HepG2 (cell line): ENCODE measurements around the gene MLX. TPM values are rescaled to one million over a fixed set of nuclear protein-coding genes. Genes with fewer than 3 reads are reported as not detected.

Experiments used
- HDAC1 ChIP-seq: sonication (generic); formaldehyde crosslinking; IDR thresholded peaks from 2 replicates; pipeline ENCODE4 v1.5.1; 2020; ENCODE audit warnings: mild to moderate bottlenecking, missing genetic modification reagents
- HNRNPH1 ChIP-seq: fragments of 200-400 bp; formaldehyde crosslinking; optimal IDR thresholded peaks from 2 replicates; pipeline ENCODE3; 2017; ENCODE audit warnings: mild to moderate bottlenecking, low read depth, low read length
- KLF12 ChIP-seq: sonication (generic); formaldehyde crosslinking; IDR thresholded peaks from 2 replicates; pipeline ENCODE4 v1.4.0; 2020; ENCODE audit warnings: missing genetic modification reagents, borderline replicate concordance
- KLF16 ChIP-seq, 2 experiments: sonication (generic) in 1 of 2; formaldehyde crosslinking in 1 of 2; IDR thresholded peaks; 2 replicates each; pipeline versions ENCODE4 v1.6.1 to v1.8.0; 2016 to 2023; ENCODE audit warnings: missing genetic modification reagents in 2 of 2, missing compliant biosample characterization in 1 of 2
- MTF2 ChIP-seq: sonication (generic); formaldehyde crosslinking; IDR thresholded peaks from 2 replicates; pipeline ENCODE4 v1.5.0; 2020; ENCODE audit warnings: missing genetic modification reagents, borderline replicate concordance
- MXI1 ChIP-seq: IDR thresholded peaks from 3 replicates; pipeline ENCODE4 v1.6.1; 2012; ENCODE audit warnings: low read depth, low read length, inconsistent platforms, borderline replicate concordance
- PCBP1 ChIP-seq: fragments of 200-400 bp; formaldehyde crosslinking; IDR thresholded peaks from 2 replicates; pipeline ENCODE4 v1.6.1; 2017; ENCODE audit warnings: mild to moderate bottlenecking, low read depth, low read length, borderline replicate concordance
- PTBP1 ChIP-seq: fragments of 200-400 bp; formaldehyde crosslinking; IDR thresholded peaks from 2 replicates; pipeline ENCODE4 v1.6.1; 2018; ENCODE audit warnings: low read length, low read depth; ENCODE audit not compliant: poor library complexity, severe bottlenecking
- RBFOX2 ChIP-seq: fragments of 200-400 bp; formaldehyde crosslinking; IDR thresholded peaks from 2 replicates; pipeline ENCODE4 v1.6.1; 2017; ENCODE audit warnings: low read depth, mild to moderate bottlenecking, low read length
- RBM39 ChIP-seq: fragments of 200-400 bp; formaldehyde crosslinking; IDR thresholded peaks from one replicate; pipeline ENCODE4 v1.6.1; 2018; ENCODE audit warnings: antibody characterized with exemption, mild to moderate bottlenecking, low read depth, low read length; ENCODE audit not compliant: poor library complexity, severe bottlenecking
- SP4 ChIP-seq: sonication (generic); formaldehyde crosslinking; IDR thresholded peaks from 2 replicates; pipeline ENCODE4 v1.8.1; 2023; ENCODE audit warnings: mild to moderate bottlenecking, missing genetic modification reagents
- ZNF333 ChIP-seq: sonication (generic); formaldehyde crosslinking; IDR thresholded peaks from 2 replicates; pipeline ENCODE4 v1.4.0; 2020; ENCODE audit warnings: mild to moderate bottlenecking, missing genetic modification reagents, borderline replicate concordance
- ZNF713 ChIP-seq: sonication (generic); formaldehyde crosslinking; IDR thresholded peaks from 2 replicates; pipeline ENCODE4 v1.4.0; 2020; ENCODE audit warnings: mild to moderate bottlenecking, missing genetic modification reagents
- ZNF883 ChIP-seq: sonication (generic); formaldehyde crosslinking; IDR thresholded peaks from 2 replicates; pipeline ENCODE4 v1.5.1; 2020; ENCODE audit warnings: mild to moderate bottlenecking, missing genetic modification reagents; ENCODE audit errors: not compliant biosample characterization
- polyA plus RNA-seq, 8 experiments: library from polyadenylated mRNA; depleted of rRNA in 3 of 8; stranded (reverse) in 7 of 8; unstranded in 1 of 8; fragments of >200 nt; fragmentation: Illumina TruSeq in 4 of 8; extraction: Trizol in 4 of 8; gene quantifications; 2 replicates each; pipeline versions ENCODE4 v1.2.1 to v1.2.3, GENCODE V29; 2011 to 2016; ENCODE audit warnings: low read depth in 4 of 8, missing spikeins in 1 of 8, mixed read lengths in 1 of 8; ENCODE audit not compliant: insufficient read depth in 1 of 8
- total RNA-seq, 5 experiments: library from RNA; depleted of rRNA; stranded (reverse); fragments of >200 nt; fragmentation: Illumina TruSeq; extraction: Trizol; gene quantifications; 2 replicates each; pipeline ENCODE4 v1.2.3, GENCODE V29; 2016; ENCODE audit warnings: low read depth in 1 of 5
- TF ChIP-seq, protein P1 (sequence below): sonication (generic); formaldehyde crosslinking; IDR thresholded peaks from 2 replicates; pipeline ENCODE4 v1.4.0; 2020; ENCODE audit warnings: missing genetic modification reagents, borderline replicate concordance
- TF ChIP-seq, protein P2 (sequence below): sonication (generic); formaldehyde crosslinking; IDR thresholded peaks from 2 replicates; pipeline ENCODE4 v1.8.1; 2022; ENCODE audit warnings: low read depth, mild to moderate bottlenecking, missing genetic modification reagents
- TF ChIP-seq, protein P3 (sequence below): sonication (generic); formaldehyde crosslinking; IDR thresholded peaks from 2 replicates; pipeline ENCODE4 v1.4.0; 2020; ENCODE audit warnings: missing genetic modification reagents
- TF ChIP-seq, protein P4 (sequence below), 2 experiments: sonication (generic) in 1 of 2; formaldehyde crosslinking in 1 of 2; IDR thresholded peaks; 2 replicates each; pipeline versions ENCODE4 v1.4.0 to v1.6.1; 2018 to 2020; ENCODE audit warnings: missing genetic modification reagents in 2 of 2, borderline replicate concordance in 1 of 2, low read depth in 1 of 2, mild to moderate bottlenecking in 1 of 2, missing biosample characterization in 1 of 2

The MLX gene
- total and polyA plus RNA-seq, 2 of the 13 experiments (the other 11 are each of a cell fraction or from before 2014, with no cell fraction given), result 38.9 to 74.4 TPM

DNA sequence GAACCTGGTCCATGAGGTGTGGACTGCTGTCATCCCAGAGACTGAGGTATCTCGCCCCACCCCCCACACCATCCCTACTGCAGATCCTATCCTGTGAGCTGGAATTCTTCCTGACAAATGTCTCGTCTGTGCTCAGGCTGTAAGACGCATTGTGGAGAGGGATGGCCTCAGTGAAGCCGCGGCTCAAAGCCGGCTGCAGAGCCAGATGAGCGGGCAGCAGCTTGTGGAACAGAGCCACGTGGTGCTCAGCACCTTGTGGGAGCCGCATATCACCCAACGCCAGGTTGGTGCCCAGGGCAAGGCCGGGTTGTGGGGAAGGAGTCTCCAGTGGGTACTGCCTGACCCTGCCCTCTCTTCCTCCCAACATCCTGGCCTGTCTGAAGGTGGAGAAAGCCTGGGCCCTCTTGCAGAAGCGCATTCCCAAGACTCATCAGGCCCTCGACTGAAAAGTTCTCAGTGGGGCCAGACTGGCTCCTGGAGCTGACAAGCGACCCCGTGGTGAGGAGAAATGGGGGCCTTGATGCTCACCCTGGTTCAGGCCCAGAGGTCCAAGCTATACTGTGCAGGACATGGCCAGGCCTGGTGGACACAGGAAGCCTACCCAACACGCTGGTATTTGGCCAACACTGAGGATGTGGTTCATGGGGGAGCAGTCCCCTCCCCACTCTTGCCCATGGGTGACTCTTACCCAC lies 1.2 kb upstream of the MLX start (continued):
- TF ChIP-seq, protein P1, sequence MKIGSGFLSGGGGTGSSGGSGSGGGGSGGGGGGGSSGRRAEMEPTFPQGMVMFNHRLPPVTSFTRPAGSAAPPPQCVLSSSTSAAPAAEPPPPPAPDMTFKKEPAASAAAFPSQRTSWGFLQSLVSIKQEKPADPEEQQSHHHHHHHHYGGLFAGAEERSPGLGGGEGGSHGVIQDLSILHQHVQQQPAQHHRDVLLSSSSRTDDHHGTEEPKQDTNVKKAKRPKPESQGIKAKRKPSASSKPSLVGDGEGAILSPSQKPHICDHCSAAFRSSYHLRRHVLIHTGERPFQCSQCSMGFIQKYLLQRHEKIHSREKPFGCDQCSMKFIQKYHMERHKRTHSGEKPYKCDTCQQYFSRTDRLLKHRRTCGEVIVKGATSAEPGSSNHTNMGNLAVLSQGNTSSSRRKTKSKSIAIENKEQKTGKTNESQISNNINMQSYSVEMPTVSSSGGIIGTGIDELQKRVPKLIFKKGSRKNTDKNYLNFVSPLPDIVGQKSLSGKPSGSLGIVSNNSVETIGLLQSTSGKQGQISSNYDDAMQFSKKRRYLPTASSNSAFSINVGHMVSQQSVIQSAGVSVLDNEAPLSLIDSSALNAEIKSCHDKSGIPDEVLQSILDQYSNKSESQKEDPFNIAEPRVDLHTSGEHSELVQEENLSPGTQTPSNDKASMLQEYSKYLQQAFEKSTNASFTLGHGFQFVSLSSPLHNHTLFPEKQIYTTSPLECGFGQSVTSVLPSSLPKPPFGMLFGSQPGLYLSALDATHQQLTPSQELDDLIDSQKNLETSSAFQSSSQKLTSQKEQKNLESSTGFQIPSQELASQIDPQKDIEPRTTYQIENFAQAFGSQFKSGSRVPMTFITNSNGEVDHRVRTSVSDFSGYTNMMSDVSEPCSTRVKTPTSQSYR (CRISPR knock-in tag), result 0 out of 2 replicates have a peak, but pooled peaks have one; percentile 9
- TF ChIP-seq KLF16 (CRISPR knock-in tag; IDR thresholded peaks at IDR 0.05) (no peak), PCBP1 (0 out of 2 replicates have a peak, but pooled peaks have one; percentile 37), HNRNPH1 (no peak), HDAC1 (CRISPR knock-in tag) (no peak), ZNF883 (CRISPR knock-in tag) (peak; percentile 71), KLF12 (CRISPR knock-in tag) (no peak), MXI1 (no peak), SP4 (CRISPR knock-in tag) (0 out of 2 replicates have a peak, but pooled peaks have one; percentile 61), ZNF333 (CRISPR knock-in tag) (0 out of 2 replicates have a peak, but pooled peaks have one; percentile 50), ZNF713 (0 out of 2 replicates have a peak, but pooled peaks have one; percentile 22), RBM39 (no peak), PTBP1 (peak; percentile 22), RBFOX2 (peak; percentile 64), MTF2 (CRISPR knock-in tag) (no peak)
- TF ChIP-seq, protein P2, sequence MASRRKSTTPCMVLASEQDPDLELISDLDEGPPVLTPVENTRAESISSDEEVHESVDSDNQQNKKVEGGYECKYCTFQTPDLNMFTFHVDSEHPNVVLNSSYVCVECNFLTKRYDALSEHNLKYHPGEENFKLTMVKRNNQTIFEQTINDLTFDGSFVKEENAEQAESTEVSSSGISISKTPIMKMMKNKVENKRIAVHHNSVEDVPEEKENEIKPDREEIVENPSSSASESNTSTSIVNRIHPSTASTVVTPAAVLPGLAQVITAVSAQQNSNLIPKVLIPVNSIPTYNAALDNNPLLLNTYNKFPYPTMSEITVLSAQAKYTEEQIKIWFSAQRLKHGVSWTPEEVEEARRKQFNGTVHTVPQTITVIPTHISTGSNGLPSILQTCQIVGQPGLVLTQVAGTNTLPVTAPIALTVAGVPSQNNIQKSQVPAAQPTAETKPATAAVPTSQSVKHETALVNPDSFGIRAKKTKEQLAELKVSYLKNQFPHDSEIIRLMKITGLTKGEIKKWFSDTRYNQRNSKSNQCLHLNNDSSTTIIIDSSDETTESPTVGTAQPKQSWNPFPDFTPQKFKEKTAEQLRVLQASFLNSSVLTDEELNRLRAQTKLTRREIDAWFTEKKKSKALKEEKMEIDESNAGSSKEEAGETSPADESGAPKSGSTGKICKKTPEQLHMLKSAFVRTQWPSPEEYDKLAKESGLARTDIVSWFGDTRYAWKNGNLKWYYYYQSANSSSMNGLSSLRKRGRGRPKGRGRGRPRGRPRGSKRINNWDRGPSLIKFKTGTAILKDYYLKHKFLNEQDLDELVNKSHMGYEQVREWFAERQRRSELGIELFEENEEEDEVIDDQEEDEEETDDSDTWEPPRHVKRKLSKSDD (CRISPR knock-in tag), result no peak
- TF ChIP-seq, protein P3, sequence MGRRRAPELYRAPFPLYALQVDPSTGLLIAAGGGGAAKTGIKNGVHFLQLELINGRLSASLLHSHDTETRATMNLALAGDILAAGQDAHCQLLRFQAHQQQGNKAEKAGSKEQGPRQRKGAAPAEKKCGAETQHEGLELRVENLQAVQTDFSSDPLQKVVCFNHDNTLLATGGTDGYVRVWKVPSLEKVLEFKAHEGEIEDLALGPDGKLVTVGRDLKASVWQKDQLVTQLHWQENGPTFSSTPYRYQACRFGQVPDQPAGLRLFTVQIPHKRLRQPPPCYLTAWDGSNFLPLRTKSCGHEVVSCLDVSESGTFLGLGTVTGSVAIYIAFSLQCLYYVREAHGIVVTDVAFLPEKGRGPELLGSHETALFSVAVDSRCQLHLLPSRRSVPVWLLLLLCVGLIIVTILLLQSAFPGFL (CRISPR knock-in tag), result no peak
- TF ChIP-seq, protein P4, sequence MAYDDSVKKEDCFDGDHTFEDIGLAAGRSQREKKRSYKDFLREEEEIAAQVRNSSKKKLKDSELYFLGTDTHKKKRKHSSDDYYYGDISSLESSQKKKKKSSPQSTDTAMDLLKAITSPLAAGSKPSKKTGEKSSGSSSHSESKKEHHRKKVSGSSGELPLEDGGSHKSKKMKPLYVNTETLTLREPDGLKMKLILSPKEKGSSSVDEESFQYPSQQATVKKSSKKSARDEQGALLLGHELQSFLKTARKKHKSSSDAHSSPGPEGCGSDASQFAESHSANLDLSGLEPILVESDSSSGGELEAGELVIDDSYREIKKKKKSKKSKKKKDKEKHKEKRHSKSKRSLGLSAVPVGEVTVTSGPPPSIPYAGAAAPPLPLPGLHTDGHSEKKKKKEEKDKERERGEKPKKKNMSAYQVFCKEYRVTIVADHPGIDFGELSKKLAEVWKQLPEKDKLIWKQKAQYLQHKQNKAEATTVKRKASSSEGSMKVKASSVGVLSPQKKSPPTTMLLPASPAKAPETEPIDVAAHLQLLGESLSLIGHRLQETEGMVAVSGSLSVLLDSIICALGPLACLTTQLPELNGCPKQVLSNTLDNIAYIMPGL (CRISPR knock-in tag; IDR thresholded peaks at IDR 0.05; ENCODE audit: borderline replicate concordance in 1 of 2, low read depth in 1 of 2), result no peak
